GM12891 (cell line): Measurements from ENCODE around the gene SLC13A2.

Experiments
- POLR2A ChIP-seq: IDR thresholded peaks from 2 replicates; pipeline ENCODE4 v1.6.1; 2011; ENCODE audit warnings: low read depth, low read length, control low read depth
- TAF1 ChIP-seq: IDR thresholded peaks from 2 replicates; pipeline ENCODE4 v1.6.1; 2011; ENCODE audit warnings: low read depth, low read length, control low read depth

DNA sequence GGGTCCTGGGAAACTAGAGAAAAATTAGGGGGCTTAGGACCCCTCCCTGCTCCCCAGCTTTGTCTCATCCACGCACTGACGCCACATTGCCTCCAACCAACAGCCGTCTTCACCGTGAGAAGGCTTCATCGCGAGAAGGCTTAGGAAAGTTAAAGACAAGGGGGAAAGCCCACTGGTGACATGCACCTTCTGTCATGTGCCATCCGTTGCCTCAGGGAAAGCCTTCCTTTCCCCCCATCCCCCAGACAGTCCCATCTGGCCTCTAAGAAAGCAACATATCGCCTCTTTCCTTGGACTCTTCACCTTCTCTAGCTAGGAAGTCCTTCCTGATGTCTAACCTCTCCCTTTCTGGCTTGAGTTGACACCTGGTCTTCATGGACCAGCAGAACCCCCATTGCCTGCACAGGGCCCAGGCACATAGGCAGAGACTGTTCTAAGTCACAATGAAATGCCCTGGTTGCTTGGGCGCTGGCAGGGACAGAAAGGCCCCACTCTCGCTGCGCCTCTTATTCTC is 34.8 kb downstream of the SLC13A2 start:
- TF ChIP-seq POLR2A (no peak), TAF1 (no peak)
